HepG2 (cell line): Measurements from ENCODE around the gene RNF125. TPM values are rescaled to one million over a fixed set of nuclear protein-coding genes. Genes with fewer than 3 reads are reported as not detected.

Experiments
- AGO1 ChIP-seq: fragments of 200-400 bp; formaldehyde crosslinking; IDR thresholded peaks from 2 replicates; pipeline ENCODE4 v1.6.1; 2017; ENCODE audit warnings: mild to moderate bottlenecking, low read depth, low read length, moderate library complexity; ENCODE audit not compliant: poor library complexity, severe bottlenecking
- ARNT2 ChIP-seq: sonication (generic); formaldehyde crosslinking; IDR thresholded peaks from 2 replicates; pipeline ENCODE4 v1.8.0; 2022; ENCODE audit warnings: mild to moderate bottlenecking, low read depth, missing genetic modification reagents, moderate library complexity
- BRCA1 ChIP-seq: sonication (generic); formaldehyde crosslinking; IDR thresholded peaks from 2 replicates; pipeline ENCODE4 v1.4.0; 2020; ENCODE audit warnings: missing genetic modification reagents
- FOXO1 ChIP-seq: sonication (generic); formaldehyde crosslinking; IDR thresholded peaks from 2 replicates; pipeline ENCODE4 v1.4.0; 2020; ENCODE audit warnings: missing genetic modification reagents
- MEF2D ChIP-seq: sonication (generic); formaldehyde crosslinking; IDR thresholded peaks from 2 replicates; pipeline ENCODE4 v1.5.1; 2020; ENCODE audit warnings: mild to moderate bottlenecking, missing genetic modification reagents
- NFYB ChIP-seq: sonication (generic); formaldehyde crosslinking; IDR thresholded peaks from 2 replicates; pipeline ENCODE4 v1.4.0; 2020; ENCODE audit warnings: missing genetic modification reagents
- NR2F1 ChIP-seq, 2 experiments: fragments of 450-650 bp in 1 of 2; formaldehyde crosslinking in 1 of 2; IDR thresholded peaks; 2 replicates each; pipeline versions ENCODE4 v1.5.0 to v1.6.1; 2016 to 2020; ENCODE audit warnings: mild to moderate bottlenecking in 1 of 2, missing compliant biosample characterization in 1 of 2, missing genetic modification reagents in 1 of 2, moderate library complexity in 1 of 2
- TCF12 ChIP-seq, 2 experiments: fragments of 450-650 bp in 1 of 2; sonication (generic) in 1 of 2; formaldehyde crosslinking in 1 of 2; IDR thresholded peaks; 2 replicates each; pipeline versions ENCODE4 v1.6.1 to v1.8.0; 2017 to 2022; ENCODE audit warnings: antibody characterized with exemption in 1 of 2, mild to moderate bottlenecking in 1 of 2, missing genetic modification reagents in 1 of 2, moderate library complexity in 1 of 2
- TEAD2 ChIP-seq: sonication (generic); formaldehyde crosslinking; IDR thresholded peaks from 2 replicates; pipeline ENCODE4 v1.9.0; 2021; ENCODE audit warnings: missing genetic modification reagents
- U2AF2 ChIP-seq: fragments of 200-400 bp; formaldehyde crosslinking; IDR thresholded peaks from 2 replicates; pipeline ENCODE4 v1.6.1; 2017; ENCODE audit warnings: low read depth, mild to moderate bottlenecking, low read length
- ZBTB21 ChIP-seq: sonication (generic); formaldehyde crosslinking; IDR thresholded peaks from 2 replicates; pipeline ENCODE4 v1.4.0; 2020; ENCODE audit warnings: missing genetic modification reagents
- ZNF432 ChIP-seq: sonication (generic); formaldehyde crosslinking; IDR thresholded peaks from 2 replicates; pipeline ENCODE4 v1.5.0; 2020; ENCODE audit warnings: missing genetic modification reagents, mild to moderate bottlenecking, borderline replicate concordance
- ZNF629 ChIP-seq: sonication (generic); formaldehyde crosslinking; conservative IDR thresholded peaks from 2 replicates; pipeline ENCODE4 v1.5.0; 2020; ENCODE audit warnings: missing genetic modification reagents
- ZNF672 ChIP-seq: sonication (generic); formaldehyde crosslinking; IDR thresholded peaks from 2 replicates; pipeline ENCODE4 v1.8.1; 2022; ENCODE audit warnings: missing genetic modification reagents
- ZNF75D ChIP-seq: sonication (generic); formaldehyde crosslinking; IDR thresholded peaks from 2 replicates; pipeline ENCODE4 v1.8.1; 2023; ENCODE audit warnings: missing genetic modification reagents, mild to moderate bottlenecking, borderline replicate concordance
- ZNF782 ChIP-seq: sonication (generic); formaldehyde crosslinking; IDR thresholded peaks from 2 replicates; pipeline ENCODE4 v1.4.0; 2020; ENCODE audit warnings: missing genetic modification reagents, mild to moderate bottlenecking, borderline replicate concordance
- polyA plus RNA-seq, 8 experiments: library from polyadenylated mRNA; depleted of rRNA in 3 of 8; stranded (reverse) in 7 of 8; unstranded in 1 of 8; fragments of >200 nt; fragmentation: Illumina TruSeq in 4 of 8; extraction: Trizol in 4 of 8; gene quantifications; 2 replicates each; pipeline versions ENCODE4 v1.2.1 to v1.2.3, GENCODE V29; 2011 to 2016; ENCODE audit warnings: low read depth in 4 of 8, missing spikeins in 1 of 8, mixed read lengths in 1 of 8; ENCODE audit not compliant: insufficient read depth in 1 of 8
- total RNA-seq, 5 experiments: library from RNA; depleted of rRNA; stranded (reverse); fragments of >200 nt; fragmentation: Illumina TruSeq; extraction: Trizol; gene quantifications; 2 replicates each; pipeline ENCODE4 v1.2.3, GENCODE V29; 2016; ENCODE audit warnings: low read depth in 1 of 5
- TF ChIP-seq, protein P1 (sequence below): IDR thresholded peaks from 2 replicates; pipeline ENCODE4 v1.6.1; 2016; ENCODE audit warnings: missing compliant biosample characterization, missing genetic modification reagents, borderline replicate concordance
- TF ChIP-seq, protein P2 (sequence below): sonication (generic); formaldehyde crosslinking; IDR thresholded peaks from 2 replicates; pipeline ENCODE4 v1.4.0; 2020; ENCODE audit warnings: missing genetic modification reagents
- TF ChIP-seq, protein P3 (sequence below): sonication (generic); formaldehyde crosslinking; IDR thresholded peaks from 2 replicates; pipeline ENCODE4 v1.4.0; 2020; ENCODE audit warnings: missing genetic modification reagents, low read depth, mild to moderate bottlenecking, borderline replicate concordance
- TF ChIP-seq, protein P4 (sequence below): sonication (generic); formaldehyde crosslinking; conservative IDR thresholded peaks from 2 replicates; pipeline ENCODE4 v1.8.0; 2022; ENCODE audit warnings: mild to moderate bottlenecking, moderate library complexity, missing genetic modification reagents
- TF ChIP-seq, protein P5 (sequence below): IDR thresholded peaks from 2 replicates; pipeline ENCODE4 v1.6.1; 2016; ENCODE audit warnings: missing genetic modification reagents, missing compliant biosample characterization

RNF125 gene
- total and polyA plus RNA-seq, 2 of the 13 experiments (the other 11 are each of a cell fraction or from before 2014, with no cell fraction given): 0.58 to 1.8 TPM

DNA sequence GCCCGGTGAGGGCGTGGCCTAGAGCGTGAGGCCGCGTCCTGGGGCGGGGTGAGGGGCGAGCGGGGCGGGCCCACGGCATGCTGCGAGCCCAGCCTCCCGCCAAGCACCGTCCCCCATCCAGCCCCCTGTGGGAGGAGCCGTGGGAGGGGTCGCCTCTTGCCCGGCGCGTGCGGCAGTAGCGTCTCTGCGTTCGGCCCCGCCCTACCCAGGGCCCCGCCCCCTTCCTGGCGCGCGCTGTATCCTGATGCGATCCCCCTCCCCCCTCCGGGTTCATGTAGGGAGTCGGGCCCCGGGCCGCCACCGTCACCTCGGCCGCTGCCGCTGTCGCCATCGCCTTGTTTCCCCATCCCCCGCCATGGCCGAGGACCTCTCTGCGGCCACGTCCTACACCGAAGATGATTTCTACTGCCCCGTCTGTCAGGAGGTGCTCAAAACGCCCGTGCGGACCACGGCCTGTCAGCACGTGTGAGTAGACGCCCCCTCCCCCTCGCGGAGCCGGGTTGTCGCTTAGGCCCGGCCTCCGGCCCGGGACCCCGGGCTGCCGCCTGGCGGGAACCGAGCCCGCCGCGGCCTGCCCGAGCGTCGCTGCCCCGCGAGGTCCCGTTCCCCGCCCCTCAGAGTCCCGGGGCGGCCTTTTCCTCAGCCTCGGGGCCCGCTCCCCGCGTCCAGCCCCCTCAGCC, 73.9 kb downstream of the RNF125 start (continued):
- TF ChIP-seq NFYB (CRISPR knock-in tag): no peak
- no peak for TF ChIP-seq NR2F1 (CRISPR knock-in tag; IDR thresholded peaks at IDR 0.05)
- TF ChIP-seq MEF2D (CRISPR knock-in tag): peak; percentile 35; the same call in 1 of the 2 replicates
- TF ChIP-seq ARNT2 (CRISPR knock-in tag): peak; percentile 62; the same call in 1 of the 2 replicates
- no peak; the same call in 1 of the 2 replicates for TF ChIP-seq FOXO1 (CRISPR knock-in tag)
- TF ChIP-seq, protein P1, sequence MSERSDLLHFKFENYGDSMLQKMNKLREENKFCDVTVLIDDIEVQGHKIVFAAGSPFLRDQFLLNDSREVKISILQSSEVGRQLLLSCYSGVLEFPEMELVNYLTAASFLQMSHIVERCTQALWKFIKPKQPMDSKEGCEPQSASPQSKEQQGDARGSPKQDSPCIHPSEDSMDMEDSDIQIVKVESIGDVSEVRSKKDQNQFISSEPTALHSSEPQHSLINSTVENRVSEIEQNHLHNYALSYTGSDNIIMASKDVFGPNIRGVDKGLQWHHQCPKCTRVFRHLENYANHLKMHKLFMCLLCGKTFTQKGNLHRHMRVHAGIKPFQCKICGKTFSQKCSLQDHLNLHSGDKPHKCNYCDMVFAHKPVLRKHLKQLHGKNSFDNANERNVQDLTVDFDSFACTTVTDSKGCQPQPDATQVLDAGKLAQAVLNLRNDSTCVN: no peak
- no peak for TF ChIP-seq AGO1
- no peak for TF ChIP-seq ZBTB21 (CRISPR knock-in tag)
- TF ChIP-seq, protein P2, sequence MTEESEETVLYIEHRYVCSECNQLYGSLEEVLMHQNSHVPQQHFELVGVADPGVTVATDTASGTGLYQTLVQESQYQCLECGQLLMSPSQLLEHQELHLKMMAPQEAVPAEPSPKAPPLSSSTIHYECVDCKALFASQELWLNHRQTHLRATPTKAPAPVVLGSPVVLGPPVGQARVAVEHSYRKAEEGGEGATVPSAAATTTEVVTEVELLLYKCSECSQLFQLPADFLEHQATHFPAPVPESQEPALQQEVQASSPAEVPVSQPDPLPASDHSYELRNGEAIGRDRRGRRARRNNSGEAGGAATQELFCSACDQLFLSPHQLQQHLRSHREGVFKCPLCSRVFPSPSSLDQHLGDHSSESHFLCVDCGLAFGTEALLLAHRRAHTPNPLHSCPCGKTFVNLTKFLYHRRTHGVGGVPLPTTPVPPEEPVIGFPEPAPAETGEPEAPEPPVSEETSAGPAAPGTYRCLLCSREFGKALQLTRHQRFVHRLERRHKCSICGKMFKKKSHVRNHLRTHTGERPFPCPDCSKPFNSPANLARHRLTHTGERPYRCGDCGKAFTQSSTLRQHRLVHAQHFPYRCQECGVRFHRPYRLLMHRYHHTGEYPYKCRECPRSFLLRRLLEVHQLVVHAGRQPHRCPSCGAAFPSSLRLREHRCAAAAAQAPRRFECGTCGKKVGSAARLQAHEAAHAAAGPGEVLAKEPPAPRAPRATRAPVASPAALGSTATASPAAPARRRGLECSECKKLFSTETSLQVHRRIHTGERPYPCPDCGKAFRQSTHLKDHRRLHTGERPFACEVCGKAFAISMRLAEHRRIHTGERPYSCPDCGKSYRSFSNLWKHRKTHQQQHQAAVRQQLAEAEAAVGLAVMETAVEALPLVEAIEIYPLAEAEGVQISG (CRISPR knock-in tag): peak; percentile 63
- TF ChIP-seq, protein P3, sequence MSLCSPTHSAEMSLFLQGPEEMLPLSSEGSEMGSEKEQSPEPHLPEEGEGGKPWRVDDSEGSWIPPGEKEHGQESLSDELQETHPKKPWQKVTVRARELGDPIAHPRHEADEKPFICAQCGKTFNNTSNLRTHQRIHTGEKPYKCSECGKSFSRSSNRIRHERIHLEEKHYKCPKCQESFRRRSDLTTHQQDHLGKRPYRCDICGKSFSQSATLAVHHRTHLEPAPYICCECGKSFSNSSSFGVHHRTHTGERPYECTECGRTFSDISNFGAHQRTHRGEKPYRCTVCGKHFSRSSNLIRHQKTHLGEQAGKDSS (CRISPR knock-in tag): 0 out of 2 replicates have a peak, but pooled peaks have one; percentile 58
- TF ChIP-seq, protein P4, sequence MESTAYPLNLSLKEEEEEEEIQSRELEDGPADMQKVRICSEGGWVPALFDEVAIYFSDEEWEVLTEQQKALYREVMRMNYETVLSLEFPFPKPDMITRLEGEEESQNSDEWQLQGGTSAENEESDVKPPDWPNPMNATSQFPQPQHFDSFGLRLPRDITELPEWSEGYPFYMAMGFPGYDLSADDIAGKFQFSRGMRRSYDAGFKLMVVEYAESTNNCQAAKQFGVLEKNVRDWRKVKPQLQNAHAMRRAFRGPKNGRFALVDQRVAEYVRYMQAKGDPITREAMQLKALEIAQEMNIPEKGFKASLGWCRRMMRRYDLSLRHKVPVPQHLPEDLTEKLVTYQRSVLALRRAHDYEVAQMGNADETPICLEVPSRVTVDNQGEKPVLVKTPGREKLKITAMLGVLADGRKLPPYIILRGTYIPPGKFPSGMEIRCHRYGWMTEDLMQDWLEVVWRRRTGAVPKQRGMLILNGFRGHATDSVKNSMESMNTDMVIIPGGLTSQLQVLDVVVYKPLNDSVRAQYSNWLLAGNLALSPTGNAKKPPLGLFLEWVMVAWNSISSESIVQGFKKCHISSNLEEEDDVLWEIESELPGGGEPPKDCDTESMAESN (CRISPR knock-in tag): peak; percentile 65; the same call in 1 of the 2 replicates
- no peak for TF ChIP-seq BRCA1 (CRISPR knock-in tag)
- TF ChIP-seq ZNF75D (CRISPR knock-in tag): no peak
- TF ChIP-seq ZNF432: no peak
- TF ChIP-seq, protein P5, sequence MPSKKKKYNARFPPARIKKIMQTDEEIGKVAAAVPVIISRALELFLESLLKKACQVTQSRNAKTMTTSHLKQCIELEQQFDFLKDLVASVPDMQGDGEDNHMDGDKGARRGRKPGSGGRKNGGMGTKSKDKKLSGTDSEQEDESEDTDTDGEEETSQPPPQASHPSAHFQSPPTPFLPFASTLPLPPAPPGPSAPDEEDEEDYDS (CRISPR knock-in tag): peak; percentile 89
- no peak for TF ChIP-seq TEAD2
- TF ChIP-seq ZNF629 (CRISPR knock-in tag): no peak
- no peak for TF ChIP-seq ZNF672 (CRISPR knock-in tag)
- TF ChIP-seq TCF12 (IDR thresholded peaks at IDR 0.05): no peak
- TF ChIP-seq TCF12 (CRISPR knock-in tag; IDR thresholded peaks at IDR 0.05): no peak
- TF ChIP-seq U2AF2: no peak
- no peak; the same call in 1 of the 2 replicates for TF ChIP-seq ZNF782
